GM19438 (cell line): ENCODE results near the gene SSR4.

ENCODE experiments used
- ATAC-seq: cut with Tn5 transposase; IDR thresholded peaks from one replicate; pipeline ENCODE4 v1.9.1; 2021; ENCODE audit warnings: low read depth; ENCODE audit not compliant: unreplicated experiment

Gene SSR4

DNA sequence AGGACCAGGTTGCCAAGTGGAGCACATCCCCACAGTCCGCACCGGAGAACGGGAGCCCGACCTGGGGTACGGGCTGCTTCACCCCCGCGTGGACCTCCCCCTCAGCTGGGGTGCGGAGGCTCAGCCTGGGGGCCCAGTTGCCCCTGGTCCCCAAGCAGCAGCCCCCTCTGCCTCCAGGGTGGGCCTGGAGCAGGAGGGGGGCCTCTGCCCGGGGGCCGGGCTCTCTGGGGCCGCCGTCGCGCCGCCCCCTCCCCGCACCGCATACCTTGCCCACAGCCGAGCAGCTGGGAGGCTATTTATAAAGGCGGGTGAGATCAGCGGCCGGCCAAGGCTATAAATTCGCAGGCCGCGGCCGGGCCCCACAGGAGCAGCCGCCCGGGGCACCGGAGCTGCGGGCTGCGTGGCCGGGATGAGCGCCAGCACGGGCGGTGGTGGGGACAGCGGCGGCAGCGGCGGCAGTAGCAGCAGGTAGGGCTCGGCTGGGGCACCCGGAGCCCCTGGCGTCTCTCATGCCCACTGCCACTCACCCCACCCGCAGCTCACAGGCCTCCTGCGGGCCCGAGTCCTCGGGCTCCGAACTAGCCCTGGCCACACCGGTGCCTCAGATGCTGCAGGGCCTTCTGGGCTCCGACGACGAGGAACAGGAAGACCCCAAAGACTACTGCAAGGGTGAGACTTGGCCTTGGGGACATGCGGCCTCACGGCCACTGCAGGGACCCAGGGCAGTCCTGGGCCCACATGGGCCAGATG, 13.6 kb upstream of the SSR4 start, which contains the start of gene SRPK3:
SRPK3 (plus strand) TSS at position 364 of the 750 bp plus-strand sequence; CDS start at position 410, 46 bp downstream.
- no peak for ATAC-seq

DNA sequence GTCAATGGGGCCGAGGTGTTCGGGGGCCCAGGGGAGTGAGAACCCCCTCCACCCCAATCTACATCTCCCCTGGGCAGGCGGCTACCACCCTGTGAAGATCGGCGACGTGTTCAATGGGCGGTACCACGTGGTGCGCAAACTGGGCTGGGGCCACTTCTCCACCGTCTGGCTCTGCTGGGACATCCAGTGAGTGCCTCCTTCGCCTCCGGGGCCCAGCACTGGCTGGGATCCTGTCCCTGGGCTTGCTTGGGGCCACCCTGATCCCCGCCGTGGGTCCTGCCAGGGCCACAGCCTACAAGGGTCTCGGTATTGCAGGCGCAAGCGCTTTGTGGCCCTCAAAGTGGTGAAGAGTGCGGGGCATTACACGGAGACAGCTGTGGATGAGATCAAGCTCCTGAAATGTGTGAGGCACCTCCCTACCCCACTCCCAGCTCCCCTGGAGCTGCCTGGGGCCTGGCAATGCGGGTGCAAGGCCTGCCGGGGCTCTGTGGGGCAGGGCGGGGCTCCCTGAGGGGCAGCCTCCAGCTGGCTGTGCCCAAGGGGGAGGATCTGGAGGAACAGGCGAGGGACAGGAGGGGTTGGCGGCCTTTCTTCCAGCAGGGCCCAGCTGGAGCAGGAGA, 12.9 kb upstream of the SSR4 start:
- no peak for ATAC-seq

DNA sequence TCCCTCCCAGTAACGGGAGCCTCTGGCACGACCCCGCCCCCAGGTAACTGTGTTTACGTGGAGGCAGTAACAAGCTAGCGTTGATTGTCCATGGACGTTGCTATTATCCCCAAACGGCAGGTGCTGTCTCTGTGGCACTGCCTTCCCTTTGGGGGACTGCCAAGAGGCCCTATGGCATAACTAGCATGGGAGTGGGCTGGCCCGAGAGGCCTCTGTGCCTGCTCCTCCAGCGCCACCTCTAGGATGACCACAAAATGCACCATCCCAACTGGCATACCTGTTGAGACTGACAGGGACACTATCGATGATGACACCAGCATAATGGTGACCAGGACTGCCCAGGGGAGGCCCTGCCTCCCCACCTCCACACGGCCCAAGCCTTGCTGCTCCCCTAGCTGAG, 12.2 kb upstream of the SSR4 start:
- no peak for ATAC-seq

DNA sequence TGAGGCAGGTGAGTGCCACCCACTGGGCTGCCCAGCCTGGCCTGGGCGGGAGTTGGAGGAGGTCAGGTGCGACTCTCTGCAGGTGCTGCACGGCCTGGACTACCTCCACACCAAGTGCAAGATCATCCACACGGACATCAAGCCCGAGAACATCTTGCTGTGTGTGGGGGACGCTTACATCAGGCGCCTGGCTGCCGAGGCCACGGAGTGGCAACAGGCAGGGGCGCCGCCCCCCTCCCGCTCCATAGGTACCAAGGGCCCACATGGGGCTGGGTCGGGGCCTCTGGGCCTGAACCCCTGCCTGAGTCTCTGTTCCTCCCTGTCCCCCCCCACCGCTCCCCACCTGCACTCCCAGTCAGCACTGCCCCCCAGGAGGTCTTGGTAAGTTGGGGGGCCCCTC, 11.6 kb upstream of the SSR4 start:
- ATAC-seq: no peak

DNA sequence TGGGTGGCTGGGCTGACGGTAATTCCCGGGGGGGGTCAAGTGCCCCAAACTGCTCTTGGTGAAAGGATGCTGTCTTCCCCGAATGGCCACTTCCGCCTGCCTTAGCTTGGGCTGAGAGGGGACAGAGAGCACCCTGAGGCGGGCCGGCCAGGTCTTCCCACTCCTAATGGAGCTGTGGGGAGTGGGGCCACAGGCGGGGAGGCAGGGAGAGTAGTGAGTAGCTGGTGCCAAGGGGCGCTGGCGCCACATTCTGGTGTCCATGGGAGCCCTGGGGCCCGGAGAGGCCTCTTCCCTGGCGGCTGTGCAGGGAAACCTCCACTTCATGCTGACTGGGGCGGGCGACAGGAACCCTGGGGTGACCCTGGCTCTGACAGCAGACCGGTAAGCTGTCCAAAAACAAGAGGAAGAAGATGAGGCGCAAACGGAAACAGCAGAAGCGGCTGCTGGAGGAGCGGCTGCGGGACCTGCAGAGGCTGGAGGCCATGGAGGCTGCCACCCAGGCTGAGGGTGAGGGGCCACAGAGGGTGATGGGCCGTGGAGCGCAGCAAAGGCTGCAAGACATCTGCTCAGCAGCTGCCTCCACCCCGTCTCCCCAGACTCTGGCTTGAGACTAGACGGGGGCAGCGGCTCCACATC, 11.0 kb upstream of the SSR4 start:
- no peak for ATAC-seq

DNA sequence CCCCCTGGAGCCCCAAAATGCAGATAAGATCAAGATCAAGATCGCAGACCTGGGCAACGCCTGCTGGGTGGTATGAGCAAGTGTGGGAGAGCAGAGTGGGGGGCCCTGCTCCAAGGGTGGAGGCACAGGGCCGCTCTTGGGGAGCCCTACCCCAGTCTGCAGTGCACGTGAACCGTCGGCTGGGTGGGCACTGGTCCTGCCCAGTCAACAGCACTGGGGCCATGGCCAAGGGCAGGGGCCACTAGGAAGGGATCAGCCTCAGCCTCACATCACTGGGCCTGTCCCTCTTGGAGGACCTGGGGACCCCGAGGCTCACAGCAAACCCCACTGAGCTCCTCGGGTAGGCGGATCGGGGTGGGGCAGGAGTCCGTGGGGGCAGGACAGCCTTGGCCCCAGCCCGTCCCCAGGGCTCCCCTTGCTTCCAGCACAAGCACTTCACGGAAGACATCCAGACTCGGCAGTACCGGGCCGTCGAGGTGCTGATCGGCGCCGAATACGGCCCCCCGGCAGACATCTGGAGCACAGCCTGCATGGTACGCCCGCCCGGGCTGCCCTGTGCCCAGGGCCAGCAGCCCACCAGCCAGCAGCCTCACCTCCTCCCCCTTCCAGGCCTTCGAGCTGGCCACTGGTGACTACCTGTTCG, 10.0 kb upstream of the SSR4 start:
- ATAC-seq: no peak

DNA sequence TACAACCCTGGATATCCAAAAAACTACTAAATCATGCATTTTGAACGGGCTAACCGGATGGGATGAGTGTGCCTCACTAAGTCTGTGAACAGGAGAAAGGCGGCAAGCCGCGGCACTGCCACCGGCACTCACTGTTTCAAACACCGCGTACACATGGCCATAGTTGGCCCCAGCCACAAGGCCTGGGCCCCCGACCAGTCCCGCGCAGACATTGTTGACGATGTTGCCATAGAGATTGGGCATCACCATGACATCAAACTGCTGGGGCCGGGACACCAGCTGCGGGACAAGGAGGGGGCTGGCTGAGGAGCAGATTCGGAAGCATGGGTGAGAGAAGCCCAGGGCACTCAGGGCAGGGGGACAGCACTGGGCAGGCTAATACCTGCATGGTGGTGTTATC, 7.8 kb upstream of the SSR4 start:
- ATAC-seq: no peak

DNA sequence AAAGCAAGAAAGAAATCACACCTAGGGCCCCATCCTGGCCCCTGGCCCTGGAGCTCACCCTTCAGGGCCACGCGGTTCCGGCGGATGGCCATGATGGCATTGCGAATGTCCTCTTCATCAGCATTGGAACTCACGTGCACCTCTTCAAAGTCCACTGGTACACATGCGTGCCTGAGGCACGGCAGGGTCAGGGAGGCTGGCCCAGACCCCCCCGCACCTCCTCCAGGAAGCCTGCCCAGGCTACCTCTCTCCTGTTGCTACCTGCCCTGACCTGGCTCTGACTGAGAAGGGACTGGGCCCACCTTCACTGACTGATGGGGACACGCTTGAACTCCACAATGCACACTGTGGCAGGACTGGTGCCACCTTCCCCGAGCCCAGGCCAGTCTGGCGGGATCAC, 4.8 kb upstream of the SSR4 start:
- no peak for ATAC-seq

DNA sequence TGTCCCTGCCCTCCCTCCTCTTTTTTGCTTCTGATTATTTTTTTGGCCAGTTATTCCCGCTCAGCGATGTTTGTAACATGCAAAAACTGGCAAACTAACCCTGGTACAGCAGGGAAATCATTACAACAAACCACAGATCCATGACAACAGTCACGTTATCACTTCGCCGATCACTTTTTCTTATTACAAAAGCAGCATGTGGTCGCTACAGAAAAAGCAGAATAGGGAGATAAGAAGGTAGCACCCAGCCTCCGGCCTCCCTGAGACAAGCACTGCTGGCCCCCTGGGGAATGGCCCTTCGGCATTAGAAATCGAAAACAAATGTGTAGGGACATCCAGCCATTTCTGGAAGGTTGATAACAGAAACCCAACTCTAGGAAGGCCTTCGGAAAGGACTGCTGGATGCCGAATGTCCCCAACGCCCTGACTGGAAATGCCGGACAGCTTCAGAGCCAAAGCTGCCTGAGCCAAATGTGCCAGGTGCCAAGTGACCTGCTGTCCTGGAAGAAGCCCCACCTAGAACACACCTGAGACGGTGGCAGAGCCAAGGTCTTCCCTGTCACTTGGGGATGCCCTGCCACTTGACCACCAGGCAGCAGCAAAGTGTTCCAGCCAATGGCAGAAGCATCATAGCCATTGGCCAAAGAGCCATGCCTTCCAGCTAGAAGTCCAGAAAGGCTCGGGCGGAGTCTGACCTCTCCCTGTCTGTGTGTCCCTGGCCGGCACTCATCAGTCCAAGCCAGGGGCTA, 3.2 kb upstream of the SSR4 start:
- no peak for ATAC-seq

DNA sequence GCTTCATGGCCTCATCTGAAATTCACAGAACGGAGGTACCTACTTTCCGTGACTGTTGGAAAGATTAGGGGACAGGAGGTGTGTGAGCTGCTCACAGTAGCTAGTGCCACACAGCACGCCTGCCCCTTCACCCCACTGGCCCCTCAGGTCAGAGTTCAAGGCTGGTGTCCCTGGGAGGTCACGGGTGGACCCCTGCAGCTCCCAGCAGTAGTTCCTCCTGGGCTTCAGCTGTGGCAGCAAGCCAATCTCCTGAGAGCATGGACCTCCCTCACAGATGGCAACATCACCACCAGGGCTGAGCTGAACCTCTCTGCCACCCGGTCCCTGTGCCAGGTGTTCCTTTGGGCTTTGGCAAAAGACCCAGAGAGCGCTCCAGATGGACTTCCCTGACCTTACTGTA, 2.1 kb upstream of the SSR4 start:
- ATAC-seq: no peak

DNA sequence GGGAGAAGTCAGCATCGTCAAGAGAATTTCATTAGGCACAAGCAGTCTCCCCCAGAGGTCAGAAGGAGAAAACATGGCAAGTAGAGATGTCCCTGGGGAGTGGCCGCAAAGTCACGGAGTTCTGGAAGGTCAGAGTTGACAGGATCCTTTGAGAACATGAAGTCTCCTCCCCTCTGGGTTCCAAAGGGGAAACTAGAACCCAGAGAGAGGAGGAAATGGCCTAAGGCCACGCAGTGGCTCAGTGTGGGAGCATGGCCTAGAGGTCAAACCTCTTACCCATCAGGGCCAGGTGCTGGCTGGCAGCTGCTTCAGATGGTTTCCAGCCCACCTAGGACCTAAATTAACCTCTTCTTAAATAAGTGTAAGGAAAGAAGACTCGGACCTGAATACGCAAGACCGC, 1.2 kb upstream of the SSR4 start:
- no peak for ATAC-seq

DNA sequence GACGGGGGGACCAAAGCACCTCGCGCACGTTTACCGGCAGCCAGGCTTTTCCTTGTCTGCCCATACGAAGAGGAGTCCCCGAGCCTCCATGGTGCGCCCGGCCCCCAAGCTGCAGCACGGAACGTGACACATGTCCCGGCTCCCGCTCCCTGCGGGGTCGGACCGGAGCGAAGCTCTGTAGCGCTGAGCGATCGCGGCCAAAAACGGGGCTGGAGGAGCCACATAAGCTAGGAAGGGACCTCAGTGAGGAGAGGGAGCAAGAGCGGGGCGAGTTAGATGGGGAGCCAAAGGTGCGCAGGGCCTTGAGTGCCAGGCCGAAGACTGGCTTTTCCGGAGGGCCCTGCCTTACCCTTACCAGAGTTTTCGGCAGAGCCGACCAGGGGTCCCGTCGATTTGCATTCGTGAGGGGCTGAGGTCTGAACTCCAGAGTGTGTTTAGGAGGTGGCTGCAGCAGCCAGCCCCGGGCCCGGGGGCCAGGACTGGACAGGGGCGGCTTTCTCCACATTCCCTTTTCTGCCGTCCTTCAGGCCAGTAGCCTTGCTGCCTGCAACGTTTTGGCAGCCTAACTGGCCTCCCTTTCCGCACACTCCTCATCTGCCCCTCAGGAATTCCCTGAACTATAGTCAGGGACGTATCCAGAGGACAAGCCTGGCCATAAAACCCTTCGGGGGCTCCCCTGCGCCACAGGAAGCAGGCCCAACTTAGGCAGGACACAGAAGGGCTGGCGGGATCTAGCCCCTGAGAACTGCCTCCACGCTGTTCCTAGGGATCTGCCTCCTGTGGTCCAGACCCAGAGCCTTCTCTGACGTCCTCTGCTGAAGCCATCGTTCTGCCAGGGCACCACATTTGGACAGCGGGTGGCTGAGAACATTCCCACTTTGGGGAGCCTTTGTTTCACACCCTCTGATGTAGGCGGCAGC, 689 bp downstream of the SSR4 start:
- ATAC-seq: no peak

DNA sequence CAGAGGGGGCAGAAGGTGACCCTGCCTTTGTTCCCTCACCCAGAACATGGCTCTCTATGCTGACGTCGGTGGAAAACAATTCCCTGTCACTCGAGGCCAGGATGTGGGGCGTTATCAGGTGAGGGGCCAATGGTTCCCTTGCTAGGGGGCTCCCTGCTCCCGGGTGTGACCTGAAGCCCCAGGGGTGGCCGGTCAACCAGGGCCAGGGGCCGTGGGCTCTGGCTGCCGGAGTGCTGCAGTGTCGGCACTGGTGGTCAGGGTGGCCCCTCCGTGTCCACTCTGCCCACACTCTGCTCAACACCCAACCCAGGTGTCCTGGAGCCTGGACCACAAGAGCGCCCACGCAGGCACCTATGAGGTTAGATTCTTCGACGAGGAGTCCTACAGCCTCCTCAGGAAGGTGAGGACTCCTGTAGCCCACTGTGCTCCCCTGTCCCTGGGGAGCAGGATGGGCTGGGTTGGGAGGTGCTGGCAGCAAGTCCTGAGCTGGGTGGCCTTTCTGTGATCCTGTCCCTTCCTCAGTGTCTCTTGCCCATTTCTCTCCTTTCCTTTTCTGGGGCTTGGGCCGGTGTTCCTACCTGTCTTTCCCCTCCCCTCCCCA, 3.0 kb downstream of the SSR4 start:
- no peak for ATAC-seq

DNA sequence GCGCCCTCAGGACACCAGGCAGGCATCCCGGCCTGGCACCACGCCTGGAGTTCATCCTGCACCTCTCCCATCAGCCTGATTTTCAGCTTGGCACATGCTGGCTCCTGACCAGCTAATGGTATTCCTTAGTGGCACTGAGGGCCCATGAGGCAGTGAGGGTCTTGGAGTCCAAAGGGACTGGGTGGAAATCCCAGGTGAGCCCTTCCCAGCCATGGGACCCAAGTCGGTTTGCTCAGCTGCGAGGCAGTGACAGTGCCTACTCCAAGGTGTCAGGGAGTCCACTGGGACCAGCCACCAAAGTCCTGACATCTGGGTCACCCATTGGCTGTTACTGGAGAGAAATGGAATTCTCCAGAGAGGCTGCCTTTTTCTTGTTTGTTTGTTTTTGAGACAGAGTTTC, 4.9 kb downstream of the SSR4 start:
- no peak for ATAC-seq

DNA sequence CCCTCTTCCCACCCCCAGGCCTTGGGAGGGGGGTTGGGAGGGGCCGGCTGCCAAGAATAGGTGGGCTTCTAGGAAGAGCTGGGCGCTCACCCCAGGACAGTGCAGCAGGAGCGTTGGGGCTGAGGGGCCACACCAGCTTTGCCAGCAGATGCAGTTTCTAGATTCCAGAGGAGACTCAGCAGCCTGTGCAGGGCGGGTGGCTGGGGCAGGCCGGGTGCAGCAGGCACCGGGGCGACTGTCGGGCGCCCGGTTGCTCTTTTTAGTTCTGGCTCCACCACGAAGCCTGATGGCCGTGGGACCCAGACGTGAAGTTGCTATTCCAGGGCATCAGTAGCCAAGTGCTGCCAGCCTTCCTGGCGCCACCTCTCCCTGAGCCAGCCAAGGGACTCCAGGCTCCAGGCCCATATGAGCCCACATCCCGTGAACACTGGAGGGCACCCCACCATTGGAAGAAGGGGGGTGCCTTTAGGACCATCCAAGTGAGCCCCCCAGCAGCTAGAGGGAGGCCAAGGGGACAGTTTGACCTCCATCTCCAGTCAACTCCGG, 5.8 kb downstream of the SSR4 start:
- no peak for ATAC-seq

DNA sequence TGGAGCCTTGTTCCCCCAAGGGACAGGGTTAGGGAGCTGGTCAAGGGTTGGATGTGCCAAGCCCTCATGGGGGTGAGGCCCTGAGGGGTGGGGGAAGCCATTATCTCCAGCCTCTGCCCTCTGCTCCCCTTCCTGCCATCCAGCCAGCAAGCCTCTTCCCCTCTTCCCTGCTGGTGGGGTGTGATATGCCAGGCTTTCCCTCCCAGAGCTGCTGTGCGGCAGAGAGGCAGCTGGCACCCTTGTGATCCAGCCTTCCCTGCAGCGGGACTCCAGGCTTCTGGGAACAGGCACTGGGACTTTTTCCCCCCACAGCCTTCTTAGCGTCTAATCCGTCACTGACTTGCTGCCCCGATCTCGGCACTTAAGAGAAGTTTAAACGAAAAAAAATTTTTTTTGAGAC, 6.3 kb downstream of the SSR4 start:
- no peak for ATAC-seq

DNA sequence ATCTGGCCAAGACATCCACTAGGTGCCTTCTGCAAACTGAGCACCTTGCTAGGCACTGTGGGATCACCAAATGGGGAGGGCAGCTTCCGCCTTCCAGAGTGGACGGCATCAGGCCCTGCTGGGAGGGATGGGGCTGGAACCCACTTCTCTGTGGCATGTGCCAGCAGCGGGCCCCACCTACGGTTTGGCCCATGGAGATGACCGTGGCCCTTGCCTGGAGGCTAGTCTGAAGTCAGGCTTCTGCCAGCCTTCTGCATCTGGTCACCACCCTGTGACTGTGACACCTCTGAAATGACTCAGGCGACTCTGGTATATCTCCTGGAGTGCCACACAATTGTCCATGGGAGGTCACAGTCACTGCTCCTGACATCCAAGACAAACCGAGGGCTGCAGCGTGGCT, 7.2 kb downstream of the SSR4 start:
- ATAC-seq: no peak

DNA sequence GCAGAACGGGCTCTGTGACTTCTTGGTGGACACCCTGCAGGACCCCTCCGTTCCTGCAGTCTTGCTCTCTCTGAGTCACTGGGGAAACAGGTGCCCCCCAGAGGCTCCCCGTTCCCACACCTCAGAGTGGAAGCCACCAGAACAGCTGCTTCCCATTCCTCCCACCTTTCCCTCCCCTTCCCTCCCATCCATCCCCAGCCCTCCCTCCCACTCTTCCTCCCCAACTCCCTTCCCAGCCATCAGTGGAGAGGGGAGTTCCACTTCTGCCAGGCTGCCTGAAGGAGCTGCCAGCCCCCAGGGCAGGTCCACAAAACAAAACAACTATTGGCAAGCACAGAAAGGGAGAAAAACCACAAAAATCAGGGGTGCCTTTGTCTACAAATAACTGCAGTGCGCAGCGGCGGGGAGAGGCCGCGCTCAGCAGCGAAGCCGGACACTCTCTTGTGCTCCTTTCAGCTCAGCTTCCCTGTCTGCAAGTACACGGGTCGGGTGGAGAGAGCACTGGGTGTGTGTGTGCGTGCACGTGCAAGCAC, 8.1 kb downstream of the SSR4 start:
- ATAC-seq: no peak
